HG02759 (cell line): Measurements from ENCODE around the gene ASTE1.
"Not testable (repeated sequence)": the region's sequence is repeated elsewhere in the genome, so short reads cannot be mapped to it uniquely, and the experiment has no call there.

Source experiments
- ATAC-seq: cut with Tn5 transposase; IDR thresholded peaks from one replicate; pipeline ENCODE4 v1.9.1; 2021; ENCODE audit warnings: mild to moderate bottlenecking, moderate library complexity; ENCODE audit not compliant: unreplicated experiment

ASTE1 gene

DNA sequence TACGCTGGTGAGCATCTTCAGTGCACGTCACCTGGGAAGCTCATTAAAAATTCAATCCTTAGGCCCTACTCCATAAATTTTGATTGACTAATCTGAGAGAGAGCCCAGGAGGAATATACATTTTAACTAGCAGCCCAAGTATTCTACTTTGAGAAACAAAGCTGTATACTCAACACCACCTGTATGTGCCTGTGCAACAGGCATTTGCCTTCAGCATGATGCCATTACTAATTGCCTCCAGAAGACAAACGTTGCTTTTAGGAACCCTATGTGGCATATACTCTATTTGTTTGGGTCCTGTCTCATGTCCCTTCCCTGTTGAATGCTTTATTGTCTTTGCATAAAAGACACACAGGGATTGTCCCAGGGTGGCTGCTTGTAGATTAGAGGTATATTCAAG lies 7.7 kb downstream of the ASTE1 start:
- ATAC-seq, result no peak

DNA sequence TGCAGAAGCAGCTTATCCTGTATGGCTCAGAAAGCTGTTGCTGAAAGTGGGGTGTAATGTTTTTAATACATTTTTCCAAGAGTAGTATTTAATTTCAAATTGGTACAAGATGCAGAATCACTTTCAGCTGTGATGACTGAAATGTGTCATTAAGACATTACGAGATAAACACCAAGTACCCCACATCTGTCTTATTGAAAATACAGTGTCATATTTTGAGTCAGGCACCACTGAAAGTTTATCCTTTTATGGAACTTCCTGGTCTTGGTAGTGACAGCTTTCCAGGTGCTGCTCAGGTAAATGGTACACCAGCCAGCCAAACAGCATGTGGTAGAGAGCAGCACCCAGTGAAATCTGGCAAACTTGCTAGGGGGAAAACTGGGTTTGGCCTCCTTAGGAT lies 16.9 kb downstream of the ASTE1 start:
- ATAC-seq, result no peak

DNA sequence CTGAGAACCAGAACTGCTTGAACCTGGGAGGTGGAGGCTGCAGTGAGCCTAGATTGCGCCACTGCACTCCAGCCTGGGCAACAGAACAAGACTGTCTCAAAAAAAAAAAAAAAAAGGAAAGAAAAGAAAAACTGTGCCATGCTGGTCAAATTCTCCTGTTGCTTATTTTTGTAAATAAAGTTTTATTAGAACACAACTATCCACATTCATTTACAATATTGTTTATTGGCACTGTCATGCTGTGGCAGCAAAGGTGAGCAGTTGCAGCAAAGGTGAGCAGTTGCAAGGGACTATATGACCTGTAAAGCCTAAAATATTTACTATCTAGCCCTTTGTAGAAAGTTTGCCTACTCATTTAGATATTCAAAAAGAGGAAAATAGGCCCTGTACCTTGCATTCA lies 18.3 kb downstream of the ASTE1 start:
- no peak for ATAC-seq

DNA sequence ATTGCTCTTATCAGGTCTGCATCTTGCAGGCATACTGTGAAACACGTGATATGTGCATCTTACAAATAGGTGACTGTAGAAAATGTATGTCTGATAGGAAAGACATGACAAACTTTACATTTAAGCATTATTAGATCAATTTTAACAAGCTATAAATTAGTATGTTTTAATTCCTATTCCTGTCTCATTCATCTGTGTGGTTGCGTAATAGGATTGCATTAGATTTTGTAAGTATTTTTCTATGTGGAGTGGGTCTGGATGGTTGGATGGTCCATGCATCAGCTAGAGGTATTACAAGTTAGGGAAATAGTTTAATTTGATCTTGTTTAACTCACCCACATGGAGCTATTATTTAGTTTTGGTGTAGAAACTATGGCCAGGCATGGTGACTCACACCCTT lies 18.8 kb downstream of the ASTE1 start:
- no peak for ATAC-seq

DNA sequence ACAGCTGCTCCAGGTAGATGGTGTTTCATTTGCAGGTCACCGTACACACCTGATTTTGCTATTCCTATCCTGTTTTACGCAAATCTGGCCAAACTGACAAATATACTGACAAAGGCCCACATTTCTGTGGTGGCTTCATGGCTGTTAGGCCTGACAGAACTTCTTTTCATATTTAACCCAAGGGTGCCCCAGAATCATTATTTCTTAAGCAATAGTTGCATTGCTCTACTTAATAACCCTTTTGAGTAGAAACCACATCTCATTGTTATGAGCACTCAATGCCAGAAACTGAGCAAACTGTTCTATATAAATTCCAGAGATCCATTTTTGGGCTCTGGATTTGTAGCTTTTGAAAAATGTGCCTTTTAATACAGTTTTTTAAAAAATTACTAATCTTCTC lies 19.4 kb downstream of the ASTE1 start:
- no peak for ATAC-seq

DNA sequence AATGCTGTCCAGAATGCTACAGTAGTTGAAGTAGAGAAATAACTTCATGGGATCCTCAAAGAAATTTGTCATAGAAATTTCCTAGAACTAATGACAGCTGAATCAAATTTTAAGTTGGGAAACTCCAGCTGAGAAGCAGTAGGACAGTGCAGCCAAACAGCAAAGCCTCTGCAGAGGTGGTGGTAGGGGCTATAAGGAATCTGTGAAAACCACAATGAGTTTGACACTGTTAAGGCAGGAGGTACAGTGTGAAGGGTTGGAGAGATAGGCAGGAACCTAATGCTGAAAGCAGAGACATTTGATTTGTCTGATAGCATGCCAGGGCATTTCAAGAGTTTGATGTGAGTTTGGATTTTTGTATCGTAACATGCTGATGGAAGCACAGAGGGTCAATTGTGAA lies 22.0 kb downstream of the ASTE1 start:
- no peak for ATAC-seq

DNA sequence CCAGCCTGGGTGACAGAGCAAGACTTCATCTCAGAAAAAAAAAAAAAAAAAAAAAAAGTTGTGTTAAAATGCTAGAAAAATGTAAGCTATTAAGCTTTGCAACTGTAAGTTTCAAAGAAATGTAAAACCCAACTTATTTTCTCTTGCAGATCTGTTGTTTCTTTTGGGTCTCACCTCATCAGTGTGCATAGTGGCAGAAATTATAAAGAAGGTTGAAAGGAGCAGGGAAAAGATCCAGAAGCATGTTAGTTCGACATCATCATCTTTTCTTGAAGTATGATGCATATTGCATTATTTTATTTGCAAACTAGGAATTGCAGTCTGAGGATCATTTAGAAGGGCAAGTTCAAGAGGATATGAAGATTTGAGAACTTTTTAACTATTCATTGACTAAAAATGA lies 25.6 kb downstream of the ASTE1 start:
- no peak for ATAC-seq

DNA sequence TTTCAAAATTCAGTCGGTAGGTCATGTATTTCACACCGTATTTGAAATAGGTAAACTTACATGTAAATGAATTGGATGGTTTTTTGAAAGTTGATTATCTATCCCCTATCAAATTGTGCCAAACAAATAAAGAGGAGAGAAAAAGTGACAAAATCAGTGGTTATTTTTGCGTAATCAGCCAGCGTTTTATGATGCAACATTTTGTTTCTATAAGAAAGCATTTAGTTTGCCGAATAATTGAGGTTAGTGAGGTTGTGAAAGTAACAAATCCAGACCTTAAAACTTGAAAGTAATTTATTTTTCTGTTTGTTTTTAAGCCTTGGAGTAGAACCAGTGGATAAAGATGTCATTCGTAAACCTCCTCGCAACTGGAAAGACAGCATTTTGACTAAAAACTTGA lies 29.3 kb downstream of the ASTE1 start:
- ATAC-seq, result no peak

DNA sequence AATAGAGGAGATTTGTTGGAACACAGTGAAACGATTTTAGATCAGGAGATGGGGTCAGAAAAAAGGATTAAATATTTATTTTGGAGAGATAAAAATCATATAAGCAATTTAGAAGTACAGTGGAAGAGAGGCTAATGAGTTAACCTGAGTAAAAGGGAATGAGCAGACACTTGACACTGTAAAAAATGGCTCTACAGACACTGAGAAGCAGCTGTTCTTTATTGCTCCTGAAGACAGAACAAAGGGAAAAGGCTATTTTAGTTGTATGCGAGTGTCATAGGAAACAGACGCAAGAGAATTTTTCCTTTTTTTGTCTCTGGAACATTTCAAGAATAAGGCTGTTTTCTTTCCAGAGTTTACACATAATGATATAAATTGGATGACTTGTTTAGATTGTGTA lies 34.3 kb downstream of the ASTE1 start:
- no peak for ATAC-seq

DNA sequence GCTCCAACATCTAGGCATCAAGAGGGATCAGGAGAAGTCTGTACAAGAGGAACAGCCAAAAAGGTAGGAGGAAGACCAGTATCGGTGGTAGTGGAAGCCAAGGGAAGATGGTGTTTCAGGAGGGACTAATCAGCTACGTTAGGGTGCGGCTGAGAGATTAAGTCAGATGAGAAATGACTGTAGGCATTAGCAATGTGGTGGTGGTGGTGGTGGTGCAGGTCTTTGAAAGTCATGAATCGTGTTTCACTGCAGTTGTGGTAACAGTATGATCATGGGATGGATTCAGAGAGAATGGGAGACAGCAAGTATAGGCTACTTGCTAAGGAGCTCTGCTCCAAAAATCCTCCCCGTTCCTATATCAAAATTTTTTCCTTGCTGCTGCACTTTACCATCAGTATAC lies 35.5 kb downstream of the ASTE1 start:
- ATAC-seq, result no peak

DNA sequence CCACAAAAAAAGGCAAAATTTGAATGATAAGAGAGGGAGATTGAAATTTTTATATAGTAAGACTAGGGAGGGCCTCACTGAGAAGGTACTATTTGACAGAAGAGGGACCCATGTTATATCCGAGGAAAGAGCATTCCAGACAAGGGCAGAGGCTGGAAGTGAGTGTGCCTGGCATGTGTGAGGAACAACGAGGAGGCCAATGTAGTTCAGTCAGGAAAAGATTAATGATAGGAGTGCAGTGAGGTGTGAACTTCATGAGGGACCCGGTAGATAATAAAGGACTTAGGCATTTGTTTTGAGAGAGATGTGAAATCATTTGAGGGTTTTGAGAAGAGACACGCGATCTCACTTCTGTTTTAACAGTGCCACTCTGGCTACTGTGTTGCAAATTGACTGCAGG lies 36.3 kb downstream of the ASTE1 start:
- no peak for ATAC-seq

DNA sequence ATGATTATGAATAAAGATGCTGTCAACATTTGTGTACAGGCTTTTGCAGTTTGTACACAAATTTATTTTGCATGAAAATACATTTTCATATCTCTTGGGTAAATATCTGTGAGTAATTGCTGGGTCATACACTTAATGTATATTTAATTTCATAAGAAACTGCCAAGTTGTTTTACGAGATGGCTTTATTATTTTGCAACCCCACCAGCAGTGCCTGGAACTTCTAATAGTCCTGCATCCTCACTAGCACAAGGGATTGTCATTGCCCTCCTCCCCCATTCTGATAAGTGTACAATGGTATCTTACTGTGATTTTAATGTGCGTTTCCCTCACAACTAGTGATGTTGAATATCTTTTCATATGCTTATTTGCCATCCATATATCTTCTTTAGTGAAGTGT lies 45.2 kb downstream of the ASTE1 start:
- ATAC-seq, result no peak

DNA sequence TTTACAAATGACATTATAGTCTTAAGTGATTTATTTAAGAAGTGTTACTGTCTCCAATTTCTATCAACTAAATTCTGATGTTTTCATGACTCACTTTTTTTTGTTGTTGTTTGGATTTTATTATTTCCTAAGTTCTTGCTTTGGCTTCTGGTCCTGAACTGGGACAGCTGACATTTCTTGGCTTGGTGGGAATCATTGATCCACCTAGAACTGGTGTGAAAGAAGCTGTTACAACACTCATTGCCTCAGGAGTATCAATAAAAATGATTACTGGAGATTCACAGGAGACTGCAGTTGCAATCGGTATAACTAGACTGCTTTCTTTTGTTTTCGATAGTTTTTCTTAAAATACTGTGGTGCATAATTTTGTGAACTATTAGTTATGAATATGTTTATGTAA lies 47.5 kb downstream of the ASTE1 start:
- no peak for ATAC-seq

DNA sequence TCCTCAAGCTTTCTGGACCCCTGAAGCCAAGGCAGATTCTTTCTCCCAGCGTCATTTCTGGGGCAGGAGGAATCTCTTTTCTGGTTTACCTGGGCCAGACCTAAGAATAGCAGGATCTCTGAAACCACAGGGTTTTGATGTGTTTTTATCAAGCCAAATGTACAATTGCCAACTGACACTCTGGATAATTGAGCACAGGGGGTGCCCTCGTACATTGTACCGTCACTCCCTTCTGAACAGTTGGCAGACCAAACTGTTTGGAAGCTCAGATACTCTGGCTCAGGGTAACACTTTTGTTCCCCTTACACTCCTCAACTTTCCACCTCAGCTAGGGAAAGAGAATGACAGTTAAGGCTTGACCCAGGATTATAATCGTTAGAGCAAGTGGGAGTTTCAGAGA lies 49.9 kb downstream of the ASTE1 start:
- no peak for ATAC-seq

DNA sequence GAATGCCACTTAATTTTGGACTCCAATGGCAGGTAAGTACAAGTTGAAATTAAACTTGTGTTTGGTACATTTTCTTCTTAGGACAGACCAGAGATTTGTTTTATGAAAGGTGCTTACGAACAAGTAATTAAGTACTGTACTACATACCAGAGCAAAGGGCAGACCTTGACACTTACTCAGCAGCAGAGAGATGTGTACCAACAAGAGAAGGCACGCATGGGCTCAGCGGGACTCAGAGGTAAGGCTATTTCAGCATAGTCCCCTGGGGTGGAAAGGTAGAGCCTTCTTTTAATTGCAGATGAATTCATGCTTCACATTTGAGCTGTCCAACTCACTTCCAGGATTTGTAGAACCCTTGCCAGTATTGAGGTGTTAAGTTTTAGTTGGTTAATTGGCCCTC lies 51.4 kb downstream of the ASTE1 start:
- no peak for ATAC-seq

DNA sequence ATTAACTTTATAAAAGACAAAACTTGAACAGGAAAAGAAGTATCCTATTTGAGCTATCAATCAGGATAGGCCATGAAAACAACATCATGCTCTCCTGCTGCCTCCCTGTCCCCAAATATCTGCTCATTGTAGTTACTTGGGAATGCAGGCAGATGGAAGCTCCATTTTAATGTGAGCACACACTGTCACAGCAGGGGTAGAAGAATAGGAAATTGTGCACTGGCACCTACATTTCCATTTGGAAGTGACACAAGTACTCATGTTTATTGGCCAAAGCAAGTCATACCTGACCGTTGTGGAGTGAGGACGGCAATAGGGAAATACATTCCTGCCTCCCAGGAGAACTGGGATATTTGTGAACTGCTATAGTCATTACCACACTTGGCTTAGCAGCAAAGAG lies 52.4 kb downstream of the ASTE1 start:
- ATAC-seq, result no peak

DNA sequence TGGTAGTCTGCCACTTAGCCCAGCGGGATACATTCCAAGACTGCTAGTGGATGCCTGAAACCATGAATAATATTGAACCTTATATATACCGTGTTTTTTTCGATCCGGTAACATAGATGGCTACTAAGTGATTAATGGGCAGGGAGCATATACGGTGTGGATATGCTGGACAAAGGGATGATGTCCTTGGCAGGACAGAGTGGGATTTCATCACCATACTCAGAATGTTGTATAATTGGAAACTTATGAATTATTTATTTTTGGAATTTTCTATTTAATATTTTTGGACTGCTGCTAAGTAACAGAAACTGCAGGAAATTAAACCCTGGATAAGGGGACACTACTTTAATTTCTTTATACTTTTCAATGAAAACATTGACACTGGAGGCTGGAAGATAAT lies 53.2 kb downstream of the ASTE1 start:
- no peak for ATAC-seq

DNA sequence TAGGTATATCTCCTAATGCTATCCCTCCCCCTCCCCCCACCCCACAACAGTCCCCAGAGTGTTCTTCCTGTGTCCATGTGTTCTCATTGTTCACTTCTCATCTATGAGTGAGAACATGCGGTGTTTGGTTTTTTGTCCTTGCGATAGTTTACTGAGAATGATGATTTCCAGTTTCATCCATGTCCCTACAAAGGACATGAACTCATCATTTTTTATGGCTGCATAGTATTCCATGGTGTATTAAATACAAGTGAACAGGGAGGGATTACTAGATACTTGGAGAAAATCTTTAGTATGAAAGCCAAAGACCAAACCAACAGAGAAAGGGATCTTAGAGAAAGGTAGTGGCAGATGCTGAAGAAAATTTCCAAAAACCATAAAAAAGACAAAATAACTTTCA lies 54.0 kb downstream of the ASTE1 start:
- ATAC-seq, result not testable (repeated sequence)

DNA sequence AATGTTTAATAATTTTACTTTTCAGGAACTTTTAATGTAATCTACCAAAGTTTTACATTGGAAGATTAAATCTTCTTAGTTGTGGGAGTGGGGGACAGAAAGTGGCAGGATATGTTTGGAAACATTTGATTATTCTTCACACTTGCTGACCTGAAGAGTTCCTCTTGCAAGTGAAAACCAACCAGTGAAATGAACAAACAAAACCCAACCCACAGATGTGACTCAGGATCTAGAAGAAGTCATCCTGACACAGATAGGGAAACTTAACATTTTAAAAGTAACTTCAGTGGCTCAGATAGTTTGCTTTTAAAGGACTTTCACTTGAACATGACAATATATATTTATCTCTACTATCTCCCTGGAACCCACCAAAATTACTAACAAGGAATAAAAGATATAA lies 55.4 kb downstream of the ASTE1 start:
- ATAC-seq, result no peak

DNA sequence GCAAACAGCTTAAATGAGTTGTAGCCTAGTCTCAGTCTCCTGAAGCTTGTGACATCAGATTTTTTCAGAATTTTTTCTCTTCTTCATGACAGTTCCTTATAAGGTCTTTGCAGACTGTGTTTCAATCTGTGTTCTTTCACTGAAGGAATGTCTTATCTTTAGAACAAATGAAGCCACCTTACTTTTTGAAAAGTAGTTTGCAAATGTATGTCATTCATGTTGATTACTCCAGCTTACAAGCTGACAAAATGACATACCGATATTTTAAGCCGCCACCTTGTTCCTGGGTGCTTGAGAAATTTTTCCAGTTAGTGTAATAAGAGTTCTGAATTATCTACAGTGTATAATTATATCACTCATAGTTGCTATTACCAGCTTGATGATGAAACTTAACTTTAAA lies 57.0 kb downstream of the ASTE1 start:
- ATAC-seq, result no peak

DNA sequence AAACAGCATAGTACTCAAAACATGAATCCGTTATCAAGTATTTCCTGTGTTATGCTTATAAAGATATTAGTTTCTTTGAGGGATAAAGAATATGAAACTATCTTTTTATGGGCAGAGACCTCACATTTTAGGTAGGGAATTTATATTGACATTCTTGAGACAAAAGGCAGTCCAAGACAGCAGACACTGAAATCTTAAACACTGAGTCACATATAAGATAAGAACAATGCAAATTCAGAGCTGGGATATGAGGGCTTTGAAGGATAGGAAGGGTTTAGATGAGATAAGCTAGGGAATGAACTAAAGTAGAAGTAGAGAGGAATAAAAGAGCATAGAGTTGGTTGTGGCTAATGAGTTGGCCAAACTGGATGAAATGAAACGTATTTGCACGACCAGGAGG lies 58.4 kb downstream of the ASTE1 start:
- ATAC-seq, result no peak

DNA sequence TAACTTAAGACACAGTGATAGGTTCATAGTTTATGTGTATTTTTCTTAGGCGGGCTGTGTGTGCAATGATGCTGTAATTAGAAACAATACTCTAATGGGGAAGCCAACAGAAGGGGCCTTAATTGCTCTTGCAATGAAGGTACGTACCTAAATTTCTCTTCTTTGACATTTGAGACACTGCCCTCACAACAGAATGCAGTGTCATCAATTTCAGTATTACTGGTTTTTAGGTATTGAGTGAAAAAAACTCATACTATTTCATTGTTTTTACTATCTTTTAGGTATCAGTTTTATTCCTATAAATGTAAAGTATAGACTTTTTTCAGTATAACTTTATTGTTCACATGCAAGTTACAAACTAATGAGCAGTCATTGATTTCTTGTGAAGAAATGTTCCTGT lies 59.3 kb downstream of the ASTE1 start:
- ATAC-seq, result no peak

DNA sequence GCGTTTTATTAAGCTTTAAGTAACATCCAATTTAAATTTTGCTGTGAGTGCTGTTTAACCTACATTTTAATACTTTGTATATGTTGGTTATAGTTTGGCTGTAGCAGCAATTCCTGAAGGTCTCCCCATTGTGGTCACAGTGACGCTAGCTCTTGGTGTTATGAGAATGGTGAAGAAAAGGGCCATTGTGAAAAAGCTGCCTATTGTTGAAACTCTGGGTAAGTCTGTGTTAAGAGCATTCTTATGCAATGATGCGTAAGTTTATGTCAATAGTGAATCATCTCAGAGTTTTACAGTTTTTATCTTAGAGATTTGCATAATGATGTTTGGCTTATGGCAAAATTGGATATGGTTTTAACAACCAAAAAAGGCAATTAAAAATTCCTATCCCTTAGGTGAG lies 62.7 kb downstream of the ASTE1 start:
- no peak for ATAC-seq
